HG02678 (cell line): ENCODE measurements around the gene PXK.

Source experiments
- ATAC-seq: cut with Tn5 transposase; IDR thresholded peaks from one replicate; pipeline ENCODE4 v1.9.1; 2021; ENCODE audit warnings: mild to moderate bottlenecking, moderate library complexity; ENCODE audit not compliant: unreplicated experiment

The PXK gene

DNA sequence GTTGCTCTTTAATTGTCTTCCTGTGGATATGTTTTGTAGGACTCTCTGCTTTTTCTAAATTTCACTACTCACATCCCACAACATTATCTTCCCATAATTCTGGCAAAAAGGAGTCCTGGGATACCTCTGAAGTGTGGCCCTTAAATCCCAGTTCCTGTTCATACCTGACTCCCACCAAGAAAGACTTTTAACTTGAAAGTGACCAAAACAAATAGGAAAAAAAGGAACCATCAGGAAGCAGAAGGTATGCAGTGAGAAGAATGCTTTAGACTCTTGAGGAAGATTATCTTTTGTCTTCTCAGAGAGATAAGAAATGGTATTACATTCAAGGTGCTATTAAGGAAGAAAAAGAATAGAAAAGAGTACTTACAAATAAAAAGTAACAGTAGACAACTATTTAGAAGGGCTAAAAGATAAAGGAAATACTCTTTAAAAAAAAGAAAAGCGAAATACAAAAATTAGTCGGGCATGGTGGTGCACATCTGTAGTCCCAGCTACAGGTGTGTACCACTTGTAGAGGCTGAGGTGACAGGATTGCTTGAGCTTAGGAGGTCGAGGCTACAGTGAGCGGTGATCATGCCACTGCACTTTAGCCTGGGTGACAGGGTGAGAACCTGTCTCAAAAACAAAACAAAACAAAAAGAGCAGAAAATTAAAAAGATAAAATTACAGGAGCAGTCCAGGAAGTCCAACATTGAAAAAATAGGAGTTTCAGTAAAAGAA lies 46.8 kb downstream of the PXK start:
- no peak for ATAC-seq

DNA sequence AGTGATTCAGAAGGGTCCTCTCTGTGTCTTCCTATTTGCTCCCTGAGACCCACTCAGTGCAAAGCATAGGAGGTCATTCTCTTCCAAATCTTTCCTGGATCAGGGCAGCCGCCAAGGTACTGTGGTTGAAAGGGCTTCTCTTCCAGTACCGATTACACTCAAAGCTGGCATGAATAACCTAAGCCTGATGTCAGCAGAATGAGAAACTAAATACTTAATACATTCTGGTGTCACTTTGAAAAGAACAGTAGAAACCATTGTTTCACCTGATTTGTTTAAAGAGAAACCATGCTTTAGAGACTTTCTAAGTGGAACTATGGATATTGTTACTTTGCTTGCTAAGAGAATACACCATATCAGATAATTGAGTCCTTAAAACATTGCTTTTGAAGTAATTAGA lies 50.8 kb downstream of the PXK start:
- ATAC-seq = no peak

GRCh38 chr3:58383904-58384303 lies 51.2 kb downstream of the PXK start:
- no peak for ATAC-seq

GRCh38 chr3:58384381-58385090 lies 51.8 kb downstream of the PXK start:
- ATAC-seq = no peak

- no peak for ATAC-seq
Measured at GRCh38 chr3:58386626-58387365, 54.1 kb downstream of the PXK start.

DNA sequence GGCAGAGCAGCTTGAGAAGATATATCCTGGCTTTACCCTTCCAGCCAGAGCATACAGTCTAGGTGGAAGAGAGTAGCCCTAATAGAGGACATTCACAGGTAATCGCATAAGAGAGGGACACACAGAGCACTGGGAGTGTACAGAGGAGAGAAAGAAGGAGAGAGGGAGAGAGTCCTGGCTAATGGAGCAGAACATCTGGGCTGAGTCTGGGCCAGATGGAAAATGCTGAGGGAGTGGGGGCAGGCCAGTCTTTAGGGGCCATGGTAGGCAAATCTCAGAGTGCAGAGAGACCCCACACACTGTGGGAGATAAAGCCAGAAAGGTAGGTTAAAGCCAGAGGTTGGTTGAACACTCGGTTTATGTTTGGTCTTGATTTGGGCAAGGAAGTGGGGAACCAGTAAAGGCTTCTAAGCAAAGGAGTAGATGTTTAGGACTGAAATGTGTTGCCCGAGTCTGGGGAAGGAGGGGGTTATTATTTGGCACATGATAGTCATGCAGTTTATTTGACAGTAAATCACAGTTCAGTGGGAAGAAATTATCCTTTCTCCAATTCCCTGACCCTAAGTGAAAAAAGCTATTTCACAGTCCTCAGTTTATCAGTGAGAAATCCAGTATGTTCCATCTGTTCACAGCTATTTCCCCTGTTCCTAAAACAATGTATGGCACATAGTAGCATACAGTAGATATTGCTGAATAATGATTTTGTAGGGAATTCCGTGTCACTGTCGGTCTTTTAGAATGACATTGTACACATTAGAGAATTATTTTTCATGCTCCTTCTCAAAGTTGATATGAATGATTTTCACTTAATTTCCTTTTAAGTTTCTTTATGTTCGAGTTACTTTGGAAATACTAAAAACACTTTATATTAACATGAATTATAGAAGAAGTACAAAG lies 55.2 kb downstream of the PXK start:
- ATAC-seq = no peak

- ATAC-seq = no peak
Measured at GRCh38 chr3:58388550-58389091, 55.9 kb downstream of the PXK start.

DNA sequence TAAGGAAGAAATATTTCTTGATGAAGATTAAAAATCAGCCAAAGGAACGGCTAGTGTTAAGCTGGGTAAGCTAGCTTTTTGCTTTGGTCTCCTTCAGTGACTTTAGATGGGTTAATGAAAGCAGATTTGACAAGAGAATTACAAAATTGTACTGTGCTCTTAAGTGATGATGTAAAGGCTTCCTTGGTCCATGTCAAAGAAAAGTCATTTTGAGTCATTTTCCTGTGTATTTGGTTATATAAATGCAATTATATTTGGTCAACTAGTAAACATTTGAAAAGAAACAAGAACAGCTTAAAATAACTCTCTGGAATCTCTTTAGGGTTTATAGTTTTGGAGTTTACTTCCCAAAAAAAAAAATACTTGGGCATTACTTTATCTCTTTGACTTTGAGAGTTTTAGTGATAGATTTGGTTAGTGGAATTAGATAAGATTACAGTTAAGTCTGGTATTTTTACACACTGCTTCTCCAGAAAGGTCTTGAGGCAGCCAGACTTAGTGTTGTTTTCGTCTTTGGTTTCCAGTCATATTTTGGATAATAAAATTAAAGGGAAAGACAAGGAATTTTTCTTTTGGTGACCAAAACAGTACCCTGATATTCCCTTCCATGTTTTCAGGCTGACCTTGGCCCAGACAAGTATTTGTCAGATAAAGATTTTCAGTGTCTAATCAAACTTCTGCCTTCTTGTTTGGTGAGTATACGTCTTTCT lies 58.6 kb downstream of the PXK start:
- ATAC-seq = no peak

DNA sequence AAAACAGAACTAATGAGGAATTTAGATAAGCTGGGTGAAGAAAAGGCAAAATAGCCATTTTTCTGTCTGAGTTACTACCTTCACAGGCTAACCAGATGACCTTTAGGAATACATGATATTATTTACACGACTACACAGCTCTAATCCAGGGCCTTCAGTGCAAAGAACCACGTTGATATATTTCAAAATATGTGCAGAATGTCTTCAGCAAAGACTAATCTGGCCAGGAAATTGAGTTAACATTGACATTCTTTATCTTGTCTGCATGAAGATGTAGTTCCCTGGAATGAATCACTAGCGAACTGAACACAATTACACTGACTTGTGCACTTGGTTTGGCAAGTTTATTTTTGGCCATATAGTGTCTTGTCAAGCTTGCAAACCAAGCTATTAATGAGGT lies 59.5 kb downstream of the PXK start:
- ATAC-seq = no peak

DNA sequence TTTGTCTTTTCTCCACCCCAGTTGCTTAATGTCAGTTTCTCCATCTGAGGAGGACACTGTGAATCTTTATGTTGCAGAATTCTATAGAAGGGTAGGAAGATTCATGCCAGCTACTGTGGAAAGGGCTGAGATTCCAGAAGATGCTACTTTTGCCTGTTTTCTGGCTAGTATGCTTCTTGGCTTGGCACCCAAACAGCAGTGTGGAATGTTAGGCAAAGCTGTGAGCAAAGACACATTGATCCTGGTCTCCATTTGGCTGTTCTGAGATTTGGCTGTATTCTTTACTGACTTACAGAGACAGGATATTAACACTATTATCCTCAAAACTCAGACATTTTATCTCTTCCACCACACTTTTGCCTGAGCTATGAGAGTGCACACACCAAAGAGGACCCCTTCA lies 61.6 kb downstream of the PXK start:
- no peak for ATAC-seq

GRCh38 chr3:58398669-58399333 lies 66.1 kb downstream of the PXK start:
- no peak for ATAC-seq

DNA sequence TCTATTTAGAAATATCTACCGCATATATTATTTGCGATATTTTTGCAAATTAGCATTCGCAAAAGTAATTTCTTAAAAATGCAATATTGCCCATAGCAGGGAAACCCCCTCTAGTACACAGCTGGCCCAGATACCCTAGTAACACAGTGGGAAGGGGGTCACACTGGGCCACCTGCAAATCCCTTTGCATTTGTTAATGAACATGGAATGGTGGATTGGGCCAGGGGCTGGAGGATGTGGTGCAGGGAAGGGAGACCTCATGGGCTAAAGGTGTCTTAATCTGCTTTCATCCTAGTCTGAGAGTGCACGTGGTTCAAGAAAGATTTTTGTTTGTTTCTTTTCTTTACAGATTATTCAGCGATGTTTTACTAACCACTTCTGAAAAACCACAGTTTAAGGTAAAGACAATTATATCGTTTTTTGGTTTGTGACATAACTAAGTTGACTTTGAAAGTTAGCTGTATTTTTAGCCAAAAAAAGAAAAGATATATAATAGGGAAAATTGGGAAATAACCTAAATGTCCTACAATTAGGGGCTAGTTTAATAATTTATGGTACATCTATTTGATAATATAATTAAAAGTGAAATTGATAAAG lies 70.9 kb downstream of the PXK start:
- ATAC-seq = no peak

DNA sequence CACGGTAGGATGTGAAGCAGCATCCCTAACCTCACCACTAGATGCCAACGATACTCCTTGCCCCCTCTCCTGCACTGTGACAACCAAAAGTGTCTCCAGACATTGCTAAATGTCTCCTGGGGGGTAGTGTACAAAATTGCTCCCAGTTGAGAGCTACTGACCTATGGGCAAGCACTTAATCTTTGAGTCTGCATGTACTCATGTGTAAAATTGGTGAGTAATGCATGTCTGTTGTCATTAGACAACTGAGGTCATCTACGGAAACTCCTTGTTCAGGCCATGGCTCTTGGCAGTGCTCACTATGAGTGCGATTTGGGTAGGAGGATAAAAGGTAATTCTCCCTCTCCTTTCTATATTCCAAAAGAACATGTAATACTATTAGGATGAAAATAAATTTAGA lies 71.7 kb downstream of the PXK start:
- ATAC-seq = no peak

- no peak for ATAC-seq
Measured at GRCh38 chr3:58408906-58409305, 76.2 kb downstream of the PXK start.

- no peak for ATAC-seq
Measured at GRCh38 chr3:58409663-58410062, 77.0 kb downstream of the PXK start.

DNA sequence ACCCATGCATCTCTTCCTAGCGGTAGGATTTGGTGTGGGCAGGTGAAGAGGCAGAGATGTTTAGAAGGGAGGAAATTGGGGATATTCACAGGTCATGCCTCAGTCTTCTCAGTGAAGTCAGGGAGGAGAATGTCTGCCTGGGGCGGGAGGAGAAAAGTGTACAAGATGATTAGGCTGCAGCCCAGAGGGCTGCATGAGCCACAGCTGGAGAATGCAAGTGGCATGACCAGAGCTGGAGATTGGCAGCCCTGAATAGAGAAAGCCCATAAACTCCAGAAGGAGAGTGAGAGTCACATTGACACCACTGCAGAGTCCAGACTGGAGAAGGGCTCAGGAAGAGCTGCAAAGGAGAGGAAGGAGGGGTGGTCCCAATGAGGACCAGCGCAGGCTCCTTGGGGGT lies 78.3 kb downstream of the PXK start:
- no peak for ATAC-seq

DNA sequence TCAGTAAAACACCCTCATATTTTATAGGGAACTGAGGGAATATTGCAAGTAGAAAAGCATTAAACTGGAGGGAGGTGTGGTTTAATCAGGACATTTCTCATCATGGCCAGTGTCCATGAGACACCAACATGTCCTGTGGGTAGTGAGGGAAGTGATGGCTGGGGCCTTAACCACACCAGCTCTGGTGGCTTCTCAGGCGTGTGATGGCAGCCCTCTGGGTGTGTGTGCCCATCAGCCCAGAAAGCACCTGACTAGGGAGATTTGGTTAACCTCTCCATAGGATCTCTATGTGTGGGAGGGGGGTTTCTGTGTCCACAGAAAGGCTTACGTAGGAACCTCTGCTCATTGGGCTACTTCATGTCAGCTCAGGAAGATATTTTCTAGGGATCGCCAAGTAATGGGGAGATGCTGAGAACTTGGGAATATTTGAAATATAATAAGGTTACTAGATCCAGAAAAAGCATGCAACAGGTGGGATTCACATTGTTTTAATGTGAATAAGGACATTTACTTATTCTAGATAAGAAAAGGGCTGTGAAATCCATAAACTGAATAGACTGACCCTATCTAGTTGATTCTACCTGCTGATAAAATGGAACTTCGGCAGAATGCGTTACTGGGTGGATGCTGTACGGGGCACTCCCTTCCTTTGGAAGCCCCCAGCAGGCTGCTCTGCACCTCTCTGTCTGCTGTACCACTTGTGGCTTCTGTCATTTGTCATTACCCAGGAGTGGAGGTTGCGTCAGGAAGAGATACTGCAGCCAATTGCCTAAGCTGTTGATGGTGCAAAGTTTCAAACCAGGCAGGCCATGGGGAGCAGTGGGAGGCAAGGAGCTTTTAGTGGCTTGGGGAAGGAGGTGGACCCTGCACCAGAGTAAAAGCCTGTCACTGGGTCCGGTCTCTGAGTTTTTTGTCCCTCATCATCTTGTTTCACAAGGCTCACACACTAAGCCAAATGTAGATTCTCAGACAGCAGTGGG lies 79.4 kb downstream of the PXK start:
- no peak for ATAC-seq
